ENCODE data around the gene ZCCHC17.
A peak's percentile ranks its signal among the peaks of the same experiment; 100 is the strongest.
"Not testable (repeated sequence)": the region's sequence is repeated elsewhere in the genome, so short reads cannot be mapped to it uniquely, and the experiment has no call there.

The ZCCHC17 gene, protein sequence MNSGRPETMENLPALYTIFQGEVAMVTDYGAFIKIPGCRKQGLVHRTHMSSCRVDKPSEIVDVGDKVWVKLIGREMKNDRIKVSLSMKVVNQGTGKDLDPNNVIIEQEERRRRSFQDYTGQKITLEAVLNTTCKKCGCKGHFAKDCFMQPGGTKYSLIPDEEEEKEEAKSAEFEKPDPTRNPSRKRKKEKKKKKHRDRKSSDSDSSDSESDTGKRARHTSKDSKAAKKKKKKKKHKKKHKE

DNA sequence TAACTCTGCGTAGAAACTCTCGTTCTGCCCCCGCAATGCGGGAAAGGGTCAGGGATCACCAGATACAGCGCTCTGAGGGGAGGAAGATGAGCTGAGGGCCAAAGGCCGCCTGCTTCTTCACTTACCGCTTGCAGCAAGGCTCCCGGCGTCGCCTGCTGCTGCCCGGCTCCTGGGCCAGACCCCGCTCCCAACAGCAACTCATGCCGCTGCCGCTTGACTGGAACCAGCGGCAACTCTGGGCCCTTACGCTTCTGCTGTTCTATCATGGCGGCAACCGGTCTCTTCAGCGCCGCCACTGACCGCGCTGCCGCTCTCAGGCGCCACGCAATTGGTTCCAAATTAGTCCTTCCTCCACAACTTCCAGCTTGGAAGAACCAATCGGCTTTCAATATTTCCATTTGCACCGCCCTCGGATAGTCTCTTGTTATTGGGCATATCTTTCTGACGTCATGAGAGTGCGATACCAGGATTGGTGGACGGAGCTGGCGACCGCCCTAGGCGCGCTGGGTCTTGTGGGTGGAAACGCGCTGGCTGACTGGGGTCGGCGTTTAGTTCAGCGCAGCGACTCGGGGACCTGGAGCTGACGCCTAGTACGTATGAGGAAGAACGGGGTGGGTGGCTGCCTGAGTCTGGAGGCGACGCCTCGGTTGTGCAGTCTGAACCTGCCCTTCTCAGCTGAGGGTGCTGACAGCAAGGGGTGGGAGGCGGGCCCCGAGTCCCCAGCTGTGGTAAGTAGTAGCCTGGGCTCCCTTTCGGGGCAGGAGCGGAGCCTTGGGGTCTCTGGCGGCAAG is at the start of gene ZCCHC17, which contains the start of gene SNRNP40:
Gene ZCCHC17 (plus strand): TSS at position 547 of the 791 bp plus-strand sequence. CDS start 13,067 bp downstream, outside the sequence.
Gene SNRNP40 (minus strand): TSS at position 303 of the 791 bp plus-strand sequence. CDS start 37 bp downstream, at position 266.
- peak; percentile 99 for DNase-seq (ENCODE audit: low read depth)

DNA sequence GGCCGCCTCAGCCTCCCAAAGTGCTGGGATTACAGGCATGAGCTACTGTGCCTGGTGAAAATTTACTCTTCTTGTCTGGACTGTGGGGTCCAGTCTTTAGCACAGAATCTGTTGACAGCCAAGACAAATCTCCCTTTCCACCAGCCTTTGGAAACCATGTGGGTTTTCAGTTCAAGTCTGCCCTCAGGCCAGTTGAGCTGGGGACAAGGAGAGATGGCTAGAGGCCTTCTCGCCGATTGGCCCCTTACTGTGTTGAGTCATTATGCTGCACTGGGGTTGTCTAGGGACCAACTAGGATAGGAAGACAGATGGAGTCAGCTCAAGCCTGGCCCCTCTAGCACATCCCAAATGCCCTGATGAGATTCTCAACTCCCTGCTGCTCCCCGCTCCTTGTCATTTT is 48.6 kb upstream of the ZCCHC17 start:
- DNase-seq (ENCODE audit: low read depth) = no peak

DNA sequence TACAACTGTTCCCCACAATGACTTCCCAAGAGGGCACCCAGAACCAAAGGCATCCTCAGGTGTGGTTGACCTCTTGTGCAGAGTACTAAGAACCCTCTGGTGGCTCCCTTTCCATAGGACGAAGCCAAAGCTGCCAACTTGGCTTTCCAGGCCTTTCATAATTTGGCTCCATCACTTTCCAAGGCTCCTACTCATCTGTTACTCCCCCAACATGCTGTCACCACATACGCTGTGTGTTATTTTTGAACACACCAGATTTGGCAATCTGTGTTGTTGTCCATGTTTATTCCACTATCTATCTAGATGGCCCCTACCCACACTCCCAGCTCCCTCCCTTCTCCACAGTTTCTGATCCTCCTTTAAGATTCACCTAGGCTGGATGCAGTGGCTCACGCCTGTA is 47.0 kb upstream of the ZCCHC17 start:
- no peak for DNase-seq (ENCODE audit: low read depth)

DNA sequence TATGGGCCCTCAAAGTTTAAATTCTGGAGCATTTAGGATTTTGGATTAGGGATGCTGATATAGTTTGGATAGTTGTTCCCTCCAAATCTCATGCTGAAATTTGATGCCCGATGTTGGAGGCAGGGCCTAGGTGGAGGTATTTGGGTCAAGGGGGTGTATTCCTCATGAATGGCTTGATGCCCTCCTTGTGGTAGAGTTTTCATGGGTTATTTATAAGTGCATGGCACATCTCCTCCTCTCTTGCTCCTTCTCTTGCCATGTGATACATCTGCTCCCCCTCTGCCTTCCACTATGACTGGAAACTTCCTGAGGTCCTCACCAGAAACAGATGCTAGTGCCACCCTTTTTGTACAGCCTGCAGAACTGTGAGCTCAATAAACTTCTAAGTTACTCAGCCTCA is 39.6 kb upstream of the ZCCHC17 start:
- DNase-seq (ENCODE audit: low read depth) = no peak

DNA sequence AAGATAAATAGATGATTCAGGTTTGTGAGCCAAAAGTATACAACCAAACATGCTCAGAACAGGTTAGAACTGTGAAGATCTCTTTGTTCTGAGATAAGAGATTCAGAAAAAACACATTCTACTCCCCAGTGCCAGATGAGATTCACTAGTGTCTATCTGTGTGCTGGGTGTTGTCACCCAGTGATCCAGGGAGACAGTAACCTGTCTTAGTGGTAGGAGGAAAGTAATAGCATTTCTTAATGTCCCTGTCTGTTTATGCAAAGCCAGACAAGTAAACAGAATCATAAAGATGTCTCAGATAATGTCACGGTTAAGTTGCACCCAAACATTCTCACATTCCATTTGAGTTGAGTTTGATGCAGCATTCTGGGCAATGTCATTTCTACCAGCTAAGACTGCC is 38.3 kb upstream of the ZCCHC17 start:
- DNase-seq (ENCODE audit: low read depth) = no peak

DNA sequence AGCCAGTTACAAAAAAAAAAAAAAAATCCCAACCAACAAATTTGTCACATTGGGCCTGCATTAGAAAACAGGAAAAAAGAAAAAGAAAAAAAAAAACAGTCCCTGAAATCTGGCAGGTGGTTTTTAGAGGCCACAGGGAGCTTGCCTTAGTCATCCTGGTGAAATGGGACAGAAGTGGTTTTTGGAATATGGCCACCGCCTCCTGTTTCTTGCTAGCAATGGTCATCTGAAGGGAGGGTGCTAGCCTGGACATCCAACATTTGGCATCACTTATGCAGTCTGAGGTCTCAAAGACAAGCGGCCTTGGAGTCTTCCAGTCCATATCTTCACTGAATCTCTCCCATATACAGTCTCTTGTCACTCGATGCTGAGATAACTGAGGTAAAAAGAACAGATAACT is 37.1 kb upstream of the ZCCHC17 start:
- no peak for DNase-seq (ENCODE audit: low read depth)

DNA sequence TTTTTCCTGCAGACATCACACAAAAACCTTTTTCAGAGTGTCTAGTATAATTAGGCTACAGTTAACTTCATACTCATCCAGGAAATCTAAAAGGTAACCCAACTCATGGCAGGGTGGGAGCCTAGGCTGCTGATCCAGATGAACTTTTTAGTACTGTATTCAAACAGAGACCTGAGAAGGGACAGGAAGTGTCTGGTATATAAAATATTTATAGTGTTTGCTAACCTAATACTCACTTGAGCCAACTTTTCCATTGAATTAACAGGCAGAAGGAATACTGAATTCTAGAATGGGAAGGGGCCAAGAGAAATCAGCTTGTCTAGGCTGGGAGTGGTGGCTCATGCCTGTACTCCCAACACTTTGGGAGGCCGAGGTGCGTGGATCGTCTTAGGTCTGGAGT is 34.9 kb upstream of the ZCCHC17 start:
- no peak for DNase-seq (ENCODE audit: low read depth)

DNA sequence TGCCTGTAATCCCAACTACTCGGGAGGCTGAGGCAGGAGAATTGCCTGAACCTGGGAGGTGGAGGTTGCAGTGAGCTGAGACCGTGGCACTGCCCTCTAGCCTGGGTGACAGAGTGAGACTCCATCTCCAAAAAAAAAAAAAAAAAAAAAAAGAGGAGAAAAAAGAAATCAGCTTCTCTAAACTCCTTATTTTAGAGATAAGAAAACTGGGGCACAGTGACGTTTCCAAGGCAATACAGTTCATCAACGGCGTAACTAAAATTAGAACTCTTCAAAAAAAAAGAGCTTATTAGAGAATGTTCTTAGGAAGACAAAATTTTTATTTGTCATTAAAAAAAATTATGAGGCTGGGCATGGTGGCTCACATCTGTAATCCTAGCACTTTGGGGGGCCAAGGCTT is 34.4 kb upstream of the ZCCHC17 start:
- not testable (repeated sequence) for DNase-seq (ENCODE audit: low read depth)

DNA sequence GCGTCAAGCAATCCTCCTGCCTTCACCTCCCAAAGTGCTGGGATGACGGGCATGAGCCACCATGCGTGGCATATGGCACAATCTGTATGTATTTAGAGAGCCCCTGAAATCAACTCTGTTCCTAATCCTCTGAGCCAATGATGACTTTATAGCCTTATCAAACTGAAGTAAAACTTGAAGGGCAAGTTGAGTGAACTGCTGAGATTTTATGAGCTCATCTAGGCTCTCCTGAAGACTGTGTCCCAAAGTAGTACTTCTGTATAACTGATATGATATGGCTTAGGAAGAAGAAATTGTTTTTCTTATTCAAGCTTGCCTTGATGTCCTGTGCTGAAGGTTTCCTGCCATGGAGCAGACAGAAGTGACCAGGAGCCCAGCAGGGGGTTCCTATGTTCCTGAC is 33.4 kb upstream of the ZCCHC17 start:
- DNase-seq (ENCODE audit: low read depth) = no peak

DNA sequence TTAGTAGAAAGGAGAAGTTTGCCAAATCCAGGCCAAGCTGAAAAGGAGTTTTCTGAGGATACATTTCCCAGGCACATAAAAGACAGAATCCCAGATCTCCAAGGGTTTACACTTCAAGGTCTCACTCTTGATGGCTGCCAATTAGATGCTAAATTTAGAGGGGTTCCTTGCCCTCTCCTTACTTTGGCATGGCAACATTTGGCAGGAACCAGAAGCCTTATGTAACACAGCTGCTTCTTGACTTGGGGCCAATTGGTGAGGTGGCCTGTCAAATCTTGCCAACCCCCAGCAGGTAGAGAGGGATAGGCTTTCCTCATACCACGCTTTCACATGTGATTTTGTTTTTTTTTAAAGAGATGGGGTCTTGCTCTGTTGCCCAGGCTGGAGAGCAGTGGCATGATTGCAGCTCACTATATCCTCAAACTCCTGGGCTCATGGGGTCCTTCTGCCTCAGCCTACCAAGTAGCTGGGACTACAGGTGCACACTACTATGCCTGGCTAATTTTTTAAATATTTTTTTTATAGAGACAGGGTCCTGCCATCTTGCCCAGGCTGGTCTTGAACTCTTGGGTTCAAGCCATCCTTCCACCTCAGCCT is 31.9 kb upstream of the ZCCHC17 start:
- no peak for DNase-seq (ENCODE audit: low read depth)

DNA sequence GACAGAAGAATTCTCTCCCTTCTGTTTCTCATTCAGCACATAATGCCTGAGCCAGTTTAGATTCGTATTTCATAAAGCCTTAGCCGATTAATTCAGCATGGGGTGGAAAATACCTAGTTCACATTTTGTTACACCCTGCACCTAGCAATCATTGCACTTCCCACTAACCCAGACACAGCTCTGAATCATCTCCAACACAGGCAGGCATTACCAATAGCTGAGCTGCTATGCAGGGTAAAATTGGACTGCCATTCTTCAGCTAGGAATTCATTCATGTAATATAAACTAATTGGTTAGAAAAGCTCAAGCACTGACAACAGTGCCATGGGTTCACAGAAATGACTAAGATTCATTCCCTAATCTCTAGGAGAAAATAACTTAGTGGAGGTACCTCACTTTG is 30.3 kb upstream of the ZCCHC17 start:
- no peak for DNase-seq (ENCODE audit: low read depth)

DNA sequence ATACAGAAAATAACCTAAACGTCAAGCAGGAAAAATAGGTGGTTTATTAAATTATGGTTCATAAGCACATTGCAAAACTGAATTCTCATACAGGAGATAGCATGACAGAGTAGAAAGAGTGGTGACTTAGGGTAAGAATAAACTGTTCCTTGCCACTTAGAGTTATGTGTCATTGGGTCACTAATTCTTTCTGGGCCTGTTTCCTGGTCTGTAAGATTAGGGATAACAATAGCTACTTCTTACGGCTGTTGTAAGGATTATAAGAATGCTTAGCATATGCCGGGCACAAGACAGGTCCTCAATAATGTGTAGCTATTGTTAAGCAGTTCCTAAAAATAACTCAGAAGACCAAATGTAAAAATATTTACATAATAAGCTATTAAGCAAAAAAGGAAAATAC is 24.5 kb upstream of the ZCCHC17 start:
- no peak for DNase-seq (ENCODE audit: low read depth)

DNA sequence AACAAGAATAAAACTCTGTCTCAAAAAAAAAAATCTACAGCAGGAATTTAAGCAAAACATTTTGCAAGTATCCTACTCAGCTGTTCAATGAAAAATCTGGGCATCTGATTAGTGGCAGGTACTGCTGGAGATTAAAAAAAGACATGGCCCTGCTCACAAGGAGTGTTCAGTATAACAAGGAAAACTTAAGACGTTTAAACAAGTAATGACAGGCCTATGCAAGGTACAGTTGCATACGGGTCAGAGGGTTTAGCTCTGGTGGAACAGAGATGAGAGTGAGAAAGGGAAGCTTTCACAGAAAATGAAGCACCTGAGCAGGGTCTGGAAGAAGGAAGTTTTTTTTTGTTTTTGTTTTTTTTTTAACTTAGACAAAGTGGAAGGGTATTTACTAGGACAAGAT is 23.2 kb upstream of the ZCCHC17 start:
- DNase-seq (ENCODE audit: low read depth) = no peak

DNA sequence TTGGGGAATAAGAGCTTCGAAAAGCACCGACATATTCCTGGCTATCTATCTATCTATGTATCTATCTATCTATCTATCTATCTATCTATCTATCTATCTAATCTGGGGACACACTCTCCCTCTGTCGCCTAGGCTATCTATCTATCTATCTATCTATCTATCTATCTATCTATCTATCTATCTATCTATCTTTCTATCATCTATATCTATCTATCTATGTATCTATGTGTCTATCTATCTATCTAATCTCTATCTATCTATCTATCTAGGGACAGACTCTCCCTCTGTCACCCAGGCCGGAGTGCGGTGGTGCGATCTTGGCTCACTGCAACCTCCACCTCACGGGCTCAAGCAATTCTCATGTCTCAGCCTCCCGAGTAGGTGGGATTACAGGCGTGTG is 14.4 kb upstream of the ZCCHC17 start:
- DNase-seq (ENCODE audit: low read depth) = not testable (repeated sequence)

DNA sequence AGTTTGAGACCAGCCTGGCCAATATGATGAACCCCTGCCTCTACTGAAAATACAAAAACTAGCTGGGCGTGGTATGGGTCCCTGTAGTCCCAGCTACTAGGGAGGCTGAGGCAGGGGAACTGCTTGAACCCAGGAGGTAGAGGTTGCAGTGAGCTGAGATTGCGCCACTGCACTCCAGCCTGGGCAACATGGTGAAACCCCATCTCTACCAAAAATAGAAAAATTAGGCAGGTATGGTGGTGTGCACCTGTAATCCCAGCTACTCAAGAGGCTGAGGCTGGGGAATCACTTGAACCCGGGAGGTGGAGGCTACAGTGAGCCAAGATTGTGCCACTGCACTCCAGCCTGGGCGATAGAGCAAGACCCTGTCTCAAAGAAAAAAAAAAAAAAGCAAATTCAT is 9.0 kb upstream of the ZCCHC17 start:
- DNase-seq (ENCODE audit: low read depth) = not testable (repeated sequence)

DNA sequence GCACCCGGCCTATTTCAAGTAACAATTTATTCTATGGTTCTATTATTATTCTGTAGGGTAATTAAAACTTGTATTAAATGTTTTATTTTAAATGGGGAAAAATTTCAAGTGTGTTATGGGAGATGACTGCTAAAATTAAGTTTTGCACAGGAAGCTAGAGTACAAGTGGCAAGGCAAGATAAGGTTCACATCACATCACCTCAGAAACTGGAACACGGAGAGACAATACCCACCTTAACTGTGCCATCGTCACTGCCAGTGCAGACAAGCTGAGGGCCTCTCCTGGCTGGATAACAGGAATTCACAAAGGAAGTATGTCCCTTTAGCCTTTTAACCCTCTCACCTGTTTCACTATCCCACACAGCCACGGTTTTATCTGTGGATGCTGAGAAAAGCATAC is 7.8 kb upstream of the ZCCHC17 start:
- no peak for DNase-seq (ENCODE audit: low read depth)

DNA sequence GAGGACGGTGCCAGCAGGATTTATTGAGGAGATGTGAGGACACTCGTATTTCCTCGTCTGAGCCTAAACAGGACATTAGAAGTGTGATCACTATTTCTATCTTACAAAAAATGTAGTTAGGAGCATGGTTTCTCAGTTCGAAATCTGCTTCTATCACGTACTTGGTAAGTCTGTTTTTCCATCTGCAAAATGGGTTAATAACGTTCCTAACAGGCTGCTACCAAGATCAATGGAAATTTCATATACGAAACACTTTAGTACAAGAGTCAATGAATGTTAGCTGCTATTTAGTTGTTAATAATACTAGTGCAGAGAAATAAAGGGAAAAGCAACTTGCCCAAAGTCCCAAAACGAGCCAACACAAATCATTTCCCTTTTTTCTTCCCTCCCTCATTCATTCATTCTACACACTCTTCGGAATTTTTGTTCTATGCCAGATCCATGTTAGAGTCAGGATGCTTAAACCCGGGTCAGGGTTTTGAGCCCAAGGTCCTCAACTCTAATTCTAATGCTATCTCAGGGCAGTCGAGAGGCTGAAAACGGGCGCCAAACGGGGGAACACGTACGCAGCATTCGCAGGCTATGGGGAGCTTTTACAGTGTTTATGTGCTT is 852 bp upstream of the ZCCHC17 start:
- no peak for DNase-seq (ENCODE audit: low read depth)

DNA sequence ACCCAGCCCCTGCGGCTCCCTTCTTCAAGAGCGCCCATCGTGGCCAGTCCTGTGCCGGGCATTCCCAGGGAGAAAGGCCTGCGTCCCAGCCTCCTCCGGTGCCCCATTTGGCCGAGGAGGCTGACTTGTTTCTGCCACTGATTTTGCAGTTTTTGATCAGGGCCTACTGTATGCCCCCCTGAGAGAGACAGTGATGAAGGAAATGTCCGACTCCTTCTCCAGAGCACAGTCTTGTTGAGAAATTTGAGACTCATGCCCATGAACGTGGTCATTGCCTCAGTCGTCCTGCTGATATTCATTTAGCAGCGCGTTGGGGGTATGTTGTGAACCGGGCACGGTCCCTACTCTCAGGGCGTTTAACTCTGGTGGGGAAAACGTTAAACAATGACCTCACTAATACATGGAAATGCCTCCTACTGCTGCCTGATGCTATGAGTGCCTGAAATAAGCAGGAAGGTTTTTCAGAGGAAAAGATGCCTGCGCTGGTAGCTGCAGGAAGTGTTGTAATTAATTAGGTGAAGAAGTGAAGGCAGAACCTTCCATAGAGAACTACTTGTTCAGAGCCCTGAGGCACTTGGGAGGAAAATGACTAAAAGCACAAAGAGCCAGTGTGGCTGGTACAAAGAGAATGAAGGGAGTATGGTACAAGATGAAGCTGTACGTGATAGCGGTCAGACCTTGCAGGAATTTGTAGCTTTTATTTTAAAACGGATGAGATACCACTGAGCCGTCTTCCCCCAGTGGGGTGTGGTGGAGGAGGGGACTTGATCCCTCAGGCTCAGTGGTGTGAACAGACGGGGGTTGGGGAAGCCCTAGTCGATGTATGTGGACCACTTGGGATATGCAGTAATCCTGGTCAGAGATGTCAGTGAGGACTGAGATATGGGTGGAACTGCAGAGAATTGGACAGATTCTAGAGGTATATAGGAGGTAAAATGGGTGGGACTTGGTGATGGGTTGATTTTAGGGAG is 730 bp downstream of the ZCCHC17 start:
- no peak for DNase-seq (ENCODE audit: low read depth)

DNA sequence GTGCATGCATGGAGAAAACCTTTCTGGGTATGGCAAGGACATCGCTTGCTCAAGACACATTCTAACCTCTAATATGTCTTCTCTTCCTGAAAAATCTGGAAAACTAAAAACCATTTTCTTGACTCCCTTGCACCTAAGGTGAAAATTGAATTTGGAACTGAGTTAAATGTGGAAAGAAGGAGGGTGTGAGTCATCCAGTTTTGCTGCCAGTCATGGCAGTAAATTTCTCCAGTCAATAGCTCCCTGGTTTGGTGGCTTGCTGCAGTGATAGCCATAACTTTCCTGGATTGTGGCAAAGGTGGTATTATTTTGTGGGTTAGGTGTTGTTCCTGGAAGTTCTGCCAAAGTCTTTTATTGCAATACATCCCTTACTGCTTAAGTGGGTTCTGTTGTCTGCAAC is 2.5 kb downstream of the ZCCHC17 start:
- DNase-seq (ENCODE audit: low read depth) = no peak

DNA sequence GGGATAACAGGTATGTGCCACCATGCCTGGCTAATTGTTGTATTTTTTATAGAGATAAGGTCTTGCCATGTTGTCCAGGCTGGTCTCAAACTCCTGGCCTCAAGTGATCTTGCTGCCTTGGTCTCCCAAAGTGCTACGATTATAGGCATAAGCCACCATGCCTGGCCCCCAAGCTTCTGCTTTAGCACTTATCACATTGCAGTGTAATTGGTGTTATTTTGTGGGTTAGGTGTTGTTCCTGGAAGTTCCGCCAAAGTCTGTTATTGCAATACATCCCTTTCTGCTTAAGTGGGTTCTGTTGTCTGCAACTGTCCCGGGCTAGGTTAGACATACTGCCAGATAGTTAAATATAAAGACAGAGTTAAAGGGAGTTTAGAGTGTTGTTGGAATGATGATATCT is 3.4 kb downstream of the ZCCHC17 start:
- no peak for DNase-seq (ENCODE audit: low read depth)

DNA sequence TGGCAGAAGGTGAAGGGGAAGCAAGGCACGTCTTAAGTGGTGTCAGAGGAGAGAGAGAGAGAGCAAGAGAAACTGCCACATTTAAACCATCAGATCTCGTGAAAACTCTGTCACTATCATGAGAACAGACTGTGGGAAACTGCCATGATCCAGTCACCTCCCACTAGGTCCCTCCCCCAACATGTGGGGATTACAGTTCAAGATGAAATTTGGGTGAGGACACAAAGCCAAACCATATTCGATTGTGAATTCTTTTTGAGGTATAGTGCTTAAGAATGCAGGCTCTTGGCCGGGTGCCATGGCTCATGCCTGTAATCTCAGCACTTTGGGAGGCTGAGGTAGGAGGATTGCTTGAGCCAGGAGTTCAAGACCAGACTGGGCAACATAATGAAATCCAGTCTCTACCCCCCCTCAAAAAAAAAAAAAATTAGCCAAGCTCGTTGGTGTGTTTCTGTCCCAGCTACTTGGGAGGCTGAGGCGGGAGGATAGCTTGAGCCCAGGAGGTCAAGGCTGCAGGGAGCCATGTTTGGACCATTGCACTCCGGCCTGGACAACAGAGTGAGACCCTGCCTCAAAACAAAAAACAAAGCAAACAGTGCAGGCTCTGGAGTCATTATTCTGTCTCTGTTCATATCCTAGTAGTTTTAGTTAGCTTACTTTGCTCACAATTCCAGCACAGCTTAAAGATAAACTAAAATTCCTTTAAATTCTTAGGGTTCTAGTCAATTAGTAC is 6.0 kb downstream of the ZCCHC17 start:
- no peak for DNase-seq (ENCODE audit: low read depth)
